ENCODE measurements around the gene KCNA3. TPM values are rescaled to one million over a fixed set of nuclear protein-coding genes. Genes with fewer than 3 reads are reported as not detected.
"Not testable (repeated sequence)": the region's sequence is repeated elsewhere in the genome, so short reads cannot be mapped to it uniquely, and the experiment has no call there.

KCNA3 gene
- total RNA-seq, 1 experiment from 2014 or later = not detected

- DNase-seq (ENCODE audit: low read depth) = no peak
Measured at GRCh38 chr1:110680036-110680735, 5.4 kb upstream of the KCNA3 start.

GRCh38 chr1:110677526-110677925 lies 2.8 kb upstream of the KCNA3 start:
- no peak for DNase-seq (ENCODE audit: low read depth)

- no peak for DNase-seq (ENCODE audit: low read depth)
Measured at GRCh38 chr1:110676970-110677369, 2.2 kb upstream of the KCNA3 start.

- no peak for DNase-seq (ENCODE audit: low read depth)
Measured at GRCh38 chr1:110675060-110675791, 486 bp upstream of the KCNA3 start.

- DNase-seq (ENCODE audit: low read depth) = no peak
Measured at GRCh38 chr1:110673805-110674336, 869 bp downstream of the KCNA3 start.

- no peak for DNase-seq (ENCODE audit: low read depth)
Measured at GRCh38 chr1:110673197-110673701, 1.5 kb downstream of the KCNA3 start.

GRCh38 chr1:110672753-110673108 lies 2.0 kb downstream of the KCNA3 start:
- DNase-seq (ENCODE audit: low read depth) = no peak

- peak; percentile 31 for DNase-seq (ENCODE audit: low read depth)
Measured at GRCh38 chr1:110672001-110672752, 2.6 kb downstream of the KCNA3 start.

GRCh38 chr1:110671361-110671760 lies 3.4 kb downstream of the KCNA3 start:
- no peak for DNase-seq (ENCODE audit: low read depth)

GRCh38 chr1:110668549-110668948 lies 6.2 kb downstream of the KCNA3 start:
- DNase-seq (ENCODE audit: low read depth) = no peak

- no peak for DNase-seq (ENCODE audit: low read depth)
Measured at GRCh38 chr1:110667776-110668175, 7.0 kb downstream of the KCNA3 start.

GRCh38 chr1:110663241-110663640 lies 11.5 kb downstream of the KCNA3 start:
- no peak for DNase-seq (ENCODE audit: low read depth)

- DNase-seq (ENCODE audit: low read depth) = not testable (repeated sequence)
Measured at GRCh38 chr1:110659559-110659958, 15.2 kb downstream of the KCNA3 start.

- no peak for DNase-seq (ENCODE audit: low read depth)
Measured at GRCh38 chr1:110657351-110657750, 17.4 kb downstream of the KCNA3 start.

- no peak for DNase-seq (ENCODE audit: low read depth)
Measured at GRCh38 chr1:110650609-110651008, 24.1 kb downstream of the KCNA3 start.

- no peak for DNase-seq (ENCODE audit: low read depth)
Measured at GRCh38 chr1:110648417-110648816, 26.3 kb downstream of the KCNA3 start.

- peak; percentile 33 for DNase-seq (ENCODE audit: low read depth)
Measured at GRCh38 chr1:110647254-110647891, 27.4 kb downstream of the KCNA3 start.

GRCh38 chr1:110645821-110646735 lies 28.7 kb downstream of the KCNA3 start:
- peak; percentile 85 for DNase-seq (ENCODE audit: low read depth)

- DNase-seq (ENCODE audit: low read depth) = no peak
Measured at GRCh38 chr1:110645211-110645610, 29.5 kb downstream of the KCNA3 start.

GRCh38 chr1:110643879-110644472 lies 30.8 kb downstream of the KCNA3 start:
- no peak for DNase-seq (ENCODE audit: low read depth)

Measured in HT1080 (cell line).